Measurements from ENCODE around the gene LPA.

GRCh38 chr6:160661216-160661615 lies 2.9 kb downstream of the LPA start:
- TF ChIP-seq NPAS2 (CRISPR knock-in tag; IDR thresholded peaks at IDR 0.05; ENCODE audit: borderline replicate concordance), result no peak
- no peak for TF ChIP-seq GATAD1 (CRISPR knock-in tag; IDR thresholded peaks at IDR 0.05)
- TF ChIP-seq CBX1 (IDR thresholded peaks at IDR 0.05; ENCODE audit: low read depth), result no peak
- TF ChIP-seq, protein P1, sequence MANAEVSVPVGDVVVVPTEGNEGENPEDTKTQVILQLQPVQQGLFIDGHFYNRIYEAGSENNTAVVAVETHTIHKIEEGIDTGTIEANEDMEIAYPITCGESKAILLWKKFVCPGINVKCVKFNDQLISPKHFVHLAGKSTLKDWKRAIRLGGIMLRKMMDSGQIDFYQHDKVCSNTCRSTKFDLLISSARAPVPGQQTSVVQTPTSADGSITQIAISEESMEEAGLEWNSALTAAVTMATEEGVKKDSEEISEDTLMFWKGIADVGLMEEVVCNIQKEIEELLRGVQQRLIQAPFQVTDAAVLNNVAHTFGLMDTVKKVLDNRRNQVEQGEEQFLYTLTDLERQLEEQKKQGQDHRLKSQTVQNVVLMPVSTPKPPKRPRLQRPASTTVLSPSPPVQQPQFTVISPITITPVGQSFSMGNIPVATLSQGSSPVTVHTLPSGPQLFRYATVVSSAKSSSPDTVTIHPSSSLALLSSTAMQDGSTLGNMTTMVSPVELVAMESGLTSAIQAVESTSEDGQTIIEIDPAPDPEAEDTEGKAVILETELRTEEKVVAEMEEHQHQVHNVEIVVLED (CRISPR knock-in tag; IDR thresholded peaks at IDR 0.05; ENCODE audit: borderline replicate concordance), result no peak
- TF ChIP-seq, protein P2, sequence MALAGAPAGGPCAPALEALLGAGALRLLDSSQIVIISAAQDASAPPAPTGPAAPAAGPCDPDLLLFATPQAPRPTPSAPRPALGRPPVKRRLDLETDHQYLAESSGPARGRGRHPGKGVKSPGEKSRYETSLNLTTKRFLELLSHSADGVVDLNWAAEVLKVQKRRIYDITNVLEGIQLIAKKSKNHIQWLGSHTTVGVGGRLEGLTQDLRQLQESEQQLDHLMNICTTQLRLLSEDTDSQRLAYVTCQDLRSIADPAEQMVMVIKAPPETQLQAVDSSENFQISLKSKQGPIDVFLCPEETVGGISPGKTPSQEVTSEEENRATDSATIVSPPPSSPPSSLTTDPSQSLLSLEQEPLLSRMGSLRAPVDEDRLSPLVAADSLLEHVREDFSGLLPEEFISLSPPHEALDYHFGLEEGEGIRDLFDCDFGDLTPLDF (CRISPR knock-in tag; IDR thresholded peaks at IDR 0.05), result no peak
- TF ChIP-seq ZFX (CRISPR knock-in tag; IDR thresholded peaks at IDR 0.05; ENCODE audit: low read depth), result no peak
- no peak for TF ChIP-seq SMAD3 (CRISPR knock-in tag; IDR thresholded peaks at IDR 0.05)
- TF ChIP-seq, protein P3, sequence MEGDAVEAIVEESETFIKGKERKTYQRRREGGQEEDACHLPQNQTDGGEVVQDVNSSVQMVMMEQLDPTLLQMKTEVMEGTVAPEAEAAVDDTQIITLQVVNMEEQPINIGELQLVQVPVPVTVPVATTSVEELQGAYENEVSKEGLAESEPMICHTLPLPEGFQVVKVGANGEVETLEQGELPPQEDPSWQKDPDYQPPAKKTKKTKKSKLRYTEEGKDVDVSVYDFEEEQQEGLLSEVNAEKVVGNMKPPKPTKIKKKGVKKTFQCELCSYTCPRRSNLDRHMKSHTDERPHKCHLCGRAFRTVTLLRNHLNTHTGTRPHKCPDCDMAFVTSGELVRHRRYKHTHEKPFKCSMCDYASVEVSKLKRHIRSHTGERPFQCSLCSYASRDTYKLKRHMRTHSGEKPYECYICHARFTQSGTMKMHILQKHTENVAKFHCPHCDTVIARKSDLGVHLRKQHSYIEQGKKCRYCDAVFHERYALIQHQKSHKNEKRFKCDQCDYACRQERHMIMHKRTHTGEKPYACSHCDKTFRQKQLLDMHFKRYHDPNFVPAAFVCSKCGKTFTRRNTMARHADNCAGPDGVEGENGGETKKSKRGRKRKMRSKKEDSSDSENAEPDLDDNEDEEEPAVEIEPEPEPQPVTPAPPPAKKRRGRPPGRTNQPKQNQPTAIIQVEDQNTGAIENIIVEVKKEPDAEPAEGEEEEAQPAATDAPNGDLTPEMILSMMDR (CRISPR knock-in tag; IDR thresholded peaks at IDR 0.05), result no peak
- TF ChIP-seq NFYB (CRISPR knock-in tag; IDR thresholded peaks at IDR 0.05), result no peak
- TF ChIP-seq ZNF280D (CRISPR knock-in tag; IDR thresholded peaks at IDR 0.05), result no peak
- no peak for TF ChIP-seq ADNP (CRISPR knock-in tag; IDR thresholded peaks at IDR 0.05)
- no peak for TF ChIP-seq MEIS1 (CRISPR knock-in tag; IDR thresholded peaks at IDR 0.05; ENCODE audit: borderline replicate concordance)
- TF ChIP-seq CCAR2 (optimal IDR thresholded peaks at IDR 0.05; ENCODE audit: low read depth, low read length), result no peak
